ENCODE results near the gene GRK5.

GRK5 gene

GRCh38 chr10:119502618-119503155, 295.3 kb downstream of the GRK5 start:
- no peak for DNase-seq (ENCODE audit: low read depth in 3 of 3)

- DNase-seq (ENCODE audit: low read depth in 3 of 3), result no peak
Observed at GRCh38 chr10:119503821-119504220, 296.4 kb downstream of the GRK5 start.

- DNase-seq (ENCODE audit: low read depth in 3 of 3), result no peak
Observed at GRCh38 chr10:119504651-119505050, 297.3 kb downstream of the GRK5 start.

- no peak for DNase-seq (ENCODE audit: low read depth in 3 of 3)
Observed at GRCh38 chr10:119505131-119505551, 297.8 kb downstream of the GRK5 start.

Measured in stimulated activated CD4-positive, alpha-beta T cell treated with anti-CD3 and anti-CD28 coated beads, TNF-alpha, amount 100 ng/mL, for 4 hours (primary cell).